CD1c-positive myeloid dendritic cell (primary cell): Measurements from ENCODE around the gene BTF3L4.
A peak's percentile ranks its signal among the peaks of the same experiment; 100 is the strongest.
"Not testable (repeated sequence)": the region's sequence is repeated elsewhere in the genome, so short reads cannot be mapped to it uniquely, and the experiment has no call there.

ENCODE experiments used
- DNase-seq: peaks from one replicate; pipeline ENCODE4 v3.0.0-alpha.2; 2016; ENCODE audit errors: extremely low spot score

Gene BTF3L4

GRCh38 chr1:52055066-52055865 lies 829 bp upstream of the BTF3L4 start, which contains the start of gene TXNDC12:
TXNDC12 (minus strand) TSS chr1:52055191; CDS start chr1:52055096, 95 bp downstream.
- DNase-seq, result peak; percentile 89

GRCh38 chr1:52055866-52056162 lies 281 bp upstream of the BTF3L4 start:
- DNase-seq, result no peak

DNA sequence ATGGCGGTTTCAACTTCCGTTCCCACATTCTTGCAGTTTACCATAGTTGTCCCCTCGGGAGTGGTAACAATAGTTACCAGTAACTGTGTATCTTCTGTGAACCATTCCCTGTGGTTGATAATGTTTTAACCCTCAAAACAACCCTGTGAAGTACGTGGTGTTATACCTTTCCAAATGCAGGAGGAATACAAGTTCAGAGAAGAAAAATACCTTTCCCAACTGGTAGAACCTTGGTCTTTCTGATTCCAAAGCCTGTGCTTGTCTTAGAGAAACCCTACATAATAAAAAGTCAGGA lies 789 bp downstream of the BTF3L4 start:
- no peak for DNase-seq

DNA sequence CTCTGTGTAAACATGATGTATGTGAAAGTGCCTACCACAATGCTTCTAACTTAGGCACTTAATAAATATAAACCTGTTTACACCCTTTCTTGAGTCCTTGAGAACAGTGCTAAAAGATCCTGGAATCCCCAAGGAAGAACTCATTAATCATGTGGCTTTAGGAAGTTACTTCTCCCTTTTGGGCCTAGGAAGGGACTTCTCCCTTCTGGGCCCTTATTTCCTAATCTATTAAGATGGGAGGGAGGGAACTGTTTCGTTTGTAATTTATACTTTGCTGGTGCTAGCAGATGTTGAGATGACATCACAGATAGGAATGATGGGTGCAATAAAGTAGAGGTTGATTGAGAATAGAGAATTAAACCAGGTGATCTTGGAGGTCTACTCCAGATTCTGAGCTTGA lies 1.2 kb downstream of the BTF3L4 start:
- peak; percentile 68 for DNase-seq

GRCh38 chr1:52057876-52058415 lies 1.9 kb downstream of the BTF3L4 start:
- peak; percentile 39 for DNase-seq

GRCh38 chr1:52059321-52059720 lies 3.2 kb downstream of the BTF3L4 start:
- DNase-seq, result no peak

GRCh38 chr1:52059888-52060287 lies 3.8 kb downstream of the BTF3L4 start:
- no peak for DNase-seq

DNA sequence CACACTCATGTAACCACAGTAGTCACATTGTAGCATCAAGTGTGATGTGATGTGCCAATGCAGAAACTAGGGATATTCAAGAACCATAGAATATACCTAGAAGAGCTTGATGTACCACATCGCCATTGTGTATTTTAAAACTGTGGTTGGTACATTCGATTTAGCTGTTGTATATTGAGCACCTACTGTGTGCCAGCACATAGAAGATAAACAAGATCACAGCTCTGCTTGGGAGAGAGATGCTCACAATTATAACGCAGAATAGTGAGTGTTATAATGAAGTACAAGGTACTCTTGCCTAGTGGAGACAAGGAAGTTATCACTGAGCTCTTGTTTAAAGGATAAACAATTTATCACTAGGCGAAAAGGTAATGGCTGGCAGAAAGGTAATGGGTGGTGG lies 4.7 kb downstream of the BTF3L4 start:
- no peak for DNase-seq

DNA sequence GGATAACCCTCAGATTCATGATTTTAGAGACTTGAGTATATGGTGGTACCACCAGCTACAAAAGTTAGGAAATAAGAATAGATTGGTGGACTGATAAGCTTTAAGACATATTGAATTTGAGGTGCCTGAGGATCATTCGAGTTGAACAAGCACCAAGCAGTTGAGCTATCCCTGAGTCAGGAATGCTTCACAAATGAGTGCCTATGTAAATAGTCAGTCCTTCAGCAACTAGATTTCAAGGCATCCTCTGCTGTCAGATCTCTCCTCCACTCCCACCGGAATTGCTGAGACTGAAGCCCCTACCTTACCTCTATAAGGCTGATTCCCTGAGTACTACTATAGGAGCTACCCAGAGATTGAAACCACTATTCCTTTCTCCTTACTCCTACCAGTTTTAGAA lies 7.1 kb downstream of the BTF3L4 start:
- DNase-seq, result no peak

GRCh38 chr1:52070704-52071103 lies 14.6 kb downstream of the BTF3L4 start:
- no peak for DNase-seq

DNA sequence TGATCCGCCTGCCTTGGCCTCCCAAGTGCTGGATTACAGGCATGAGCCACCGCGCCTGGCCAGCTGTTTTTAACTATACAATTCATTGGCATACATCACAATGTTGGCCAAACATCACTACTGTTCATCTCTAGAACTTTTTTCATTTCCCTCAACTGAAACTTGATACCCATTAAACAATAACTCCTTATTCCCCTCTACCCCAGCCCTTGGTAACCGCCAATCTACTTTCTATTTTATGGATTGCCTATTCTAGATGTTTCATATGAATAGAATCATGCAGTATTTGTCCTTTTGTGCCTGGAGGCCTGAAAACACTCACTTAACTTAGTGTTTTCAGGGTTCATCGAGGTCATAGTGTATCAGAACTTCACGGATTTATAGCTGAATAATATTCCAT lies 16.2 kb downstream of the BTF3L4 start:
- DNase-seq, result no peak

GRCh38 chr1:52077277-52077676 lies 21.2 kb downstream of the BTF3L4 start:
- DNase-seq, result not testable (repeated sequence)

GRCh38 chr1:52080014-52080415 lies 23.9 kb downstream of the BTF3L4 start:
- DNase-seq, result no peak

DNA sequence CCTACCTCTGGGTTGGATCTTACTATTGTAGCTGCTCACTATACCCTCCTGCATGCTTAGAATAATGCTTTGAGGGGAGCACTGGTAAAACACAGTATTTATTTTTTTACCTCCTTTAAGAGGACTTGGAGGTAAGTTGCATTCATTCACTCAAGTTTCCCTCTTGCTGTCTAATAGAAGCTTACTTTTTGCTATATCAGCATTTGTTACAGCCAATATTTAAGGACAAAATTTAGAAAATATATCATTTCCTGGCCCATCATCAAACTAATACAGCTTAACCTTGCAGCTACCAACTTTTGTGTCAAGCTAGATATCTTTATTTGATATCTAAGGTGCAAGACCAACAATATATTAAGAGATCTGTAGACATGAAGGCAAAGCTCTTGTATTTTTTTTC lies 31.8 kb downstream of the BTF3L4 start:
- DNase-seq, result not testable (repeated sequence)

GRCh38 chr1:52094300-52094699 lies 38.2 kb downstream of the BTF3L4 start:
- DNase-seq, result not testable (repeated sequence)

DNA sequence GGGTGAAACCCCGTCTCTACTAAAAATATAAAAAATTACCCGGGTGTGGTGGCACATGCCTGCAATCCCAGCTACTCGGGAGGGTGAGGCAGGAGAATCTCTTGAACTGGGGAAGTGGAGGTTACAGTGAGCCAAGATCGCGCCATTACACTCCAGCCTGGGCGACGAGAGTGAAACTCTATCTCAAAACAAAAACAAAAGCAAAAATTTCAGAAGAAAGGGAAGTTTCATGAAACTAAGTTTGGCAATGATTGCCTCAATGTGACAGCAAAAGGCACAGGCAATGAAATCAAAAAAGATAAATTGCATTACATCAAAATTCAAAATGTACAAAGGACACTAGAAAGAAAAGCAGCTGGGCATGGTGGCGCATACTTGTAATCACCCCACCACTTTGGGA lies 40.1 kb downstream of the BTF3L4 start:
- peak; percentile 15 for DNase-seq

- no peak for DNase-seq
These were observed 42.2 kb downstream of the BTF3L4 start for GRCh38 chr1:52098139-52098871.

DNA sequence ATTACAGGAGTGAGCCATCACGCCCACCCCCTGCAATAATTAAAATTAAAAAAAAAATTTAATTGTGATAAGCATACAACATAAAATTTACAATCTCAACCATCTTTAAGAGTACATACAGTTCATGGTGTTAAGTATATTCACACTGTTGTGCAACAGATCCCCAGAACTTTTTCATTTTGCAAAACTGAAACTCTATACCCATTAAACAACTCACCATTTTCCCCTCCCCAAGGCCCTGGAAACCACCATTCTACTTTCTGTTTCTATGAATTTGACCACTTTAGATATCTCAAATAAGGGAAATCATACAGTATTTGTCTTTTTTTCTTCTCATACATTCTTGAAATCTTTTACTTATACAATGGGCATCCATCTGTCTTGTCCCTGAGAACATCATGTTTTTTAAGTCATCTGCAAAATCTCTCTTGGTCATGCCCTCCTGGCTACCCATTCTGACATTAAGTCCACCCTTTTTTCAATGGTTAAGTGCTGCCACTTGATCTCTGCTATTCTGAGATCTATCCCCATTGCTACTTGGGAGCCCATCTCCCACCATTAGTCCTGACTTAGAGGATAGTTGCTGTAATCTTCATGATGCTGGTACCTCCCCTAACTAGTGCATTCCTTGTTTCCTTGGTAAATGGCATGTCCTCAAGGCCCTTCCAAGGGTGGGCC lies 46.4 kb downstream of the BTF3L4 start:
- DNase-seq, result no peak

- peak; percentile 9 for DNase-seq
These were observed 55.4 kb downstream of the BTF3L4 start for GRCh38 chr1:52111492-52111891.

DNA sequence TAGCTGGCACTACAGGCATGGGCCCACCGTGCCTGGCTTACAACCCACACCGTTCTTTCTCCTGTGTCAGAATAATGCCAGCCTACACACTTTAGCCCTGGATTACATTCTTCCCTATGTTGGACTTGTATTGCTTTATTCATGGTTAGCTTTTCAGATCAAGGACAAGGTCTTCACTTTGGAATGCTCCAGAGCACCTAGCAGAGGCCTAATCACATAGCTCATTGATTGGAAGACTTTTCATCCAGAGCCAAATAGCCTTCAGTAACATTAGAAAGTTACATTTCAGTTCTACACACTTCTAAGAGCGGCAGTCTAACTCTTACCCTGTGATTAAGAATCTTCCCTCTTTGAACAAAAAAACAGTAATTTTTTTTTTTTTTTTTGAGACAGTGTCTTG lies 56.4 kb downstream of the BTF3L4 start:
- DNase-seq, result no peak

DNA sequence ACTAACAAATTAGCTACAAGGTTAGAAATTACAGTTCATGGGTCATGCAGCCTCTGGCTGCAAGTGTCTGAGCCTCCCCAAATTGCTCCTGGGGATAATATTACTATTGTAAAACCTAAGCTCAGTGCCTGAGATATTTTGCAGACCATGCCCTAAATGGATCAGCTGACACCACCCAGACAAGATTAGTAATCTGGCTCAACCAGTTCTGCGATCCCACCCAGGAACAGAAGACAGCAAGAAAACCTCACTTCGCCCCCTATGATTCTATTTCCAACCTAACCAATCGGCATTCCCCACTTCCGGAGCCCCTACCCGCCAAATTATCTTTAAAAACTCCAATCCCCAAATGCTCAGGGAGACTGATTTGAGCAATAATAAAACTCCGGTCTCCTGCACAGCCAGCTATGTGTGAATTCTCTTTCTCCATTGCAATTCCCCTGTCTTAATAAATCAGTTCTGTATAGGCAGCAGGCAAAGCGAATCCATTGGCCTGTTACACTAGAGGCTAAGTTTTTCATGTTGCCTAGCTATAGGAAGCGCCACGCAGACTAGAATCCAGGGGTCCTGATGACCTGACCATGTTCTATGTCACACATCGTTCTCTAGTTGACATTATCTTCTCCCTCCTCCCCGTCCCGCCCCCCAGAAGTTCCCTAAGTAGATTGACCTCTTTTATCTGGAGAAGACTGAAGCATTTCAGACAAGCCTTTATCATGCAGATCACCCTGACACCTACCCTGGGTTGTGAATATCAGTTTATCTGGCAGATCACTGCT lies 63.4 kb downstream of the BTF3L4 start:
- DNase-seq, result no peak

GRCh38 chr1:52122384-52122783 lies 66.3 kb downstream of the BTF3L4 start:
- no peak for DNase-seq
